GM19035 (cell line): ENCODE results near the gene SGSH.
"Not testable (repeated sequence)": the region's sequence is repeated elsewhere in the genome, so short reads cannot be mapped to it uniquely, and the experiment has no call there.

Experiments
- ATAC-seq: cut with Tn5 transposase; IDR thresholded peaks from one replicate; pipeline ENCODE4 v1.9.1; 2021; ENCODE audit not compliant: unreplicated experiment

Gene SGSH

GRCh38 chr17:80253631-80254395 lies 33.7 kb upstream of the SGSH start:
- ATAC-seq, result no peak

GRCh38 chr17:80252871-80253270 lies 32.7 kb upstream of the SGSH start:
- ATAC-seq, result no peak

- ATAC-seq, result no peak
These were observed 31.8 kb upstream of the SGSH start for GRCh38 chr17:80251966-80252365.

- ATAC-seq, result no peak
These were observed 29.0 kb upstream of the SGSH start for GRCh38 chr17:80248894-80249710.

GRCh38 chr17:80248001-80248893 lies 28.1 kb upstream of the SGSH start:
- no peak for ATAC-seq

GRCh38 chr17:80247561-80247960 lies 27.4 kb upstream of the SGSH start:
- ATAC-seq, result no peak

GRCh38 chr17:80246726-80247125 lies 26.6 kb upstream of the SGSH start:
- no peak for ATAC-seq

- no peak for ATAC-seq
These were observed 26.1 kb upstream of the SGSH start for GRCh38 chr17:80246266-80246681.

- ATAC-seq, result no peak
These were observed 25.6 kb upstream of the SGSH start for GRCh38 chr17:80245566-80246265.

- no peak for ATAC-seq
These were observed 24.9 kb upstream of the SGSH start for GRCh38 chr17:80244871-80245509.

GRCh38 chr17:80244448-80244847 lies 24.3 kb upstream of the SGSH start:
- not testable (repeated sequence) for ATAC-seq

GRCh38 chr17:80243526-80244433 lies 23.6 kb upstream of the SGSH start:
- no peak for ATAC-seq

GRCh38 chr17:80242505-80242904 lies 22.4 kb upstream of the SGSH start:
- no peak for ATAC-seq

- ATAC-seq, result no peak
These were observed 17.3 kb upstream of the SGSH start for GRCh38 chr17:80237386-80237785.

- no peak for ATAC-seq
These were observed 16.8 kb upstream of the SGSH start for GRCh38 chr17:80236911-80237310.

GRCh38 chr17:80233202-80233601 lies 13.1 kb upstream of the SGSH start:
- no peak for ATAC-seq

GRCh38 chr17:80232438-80232837 lies 12.3 kb upstream of the SGSH start:
- no peak for ATAC-seq

- no peak for ATAC-seq
These were observed 8.9 kb upstream of the SGSH start for GRCh38 chr17:80229011-80229410.

GRCh38 chr17:80228477-80228876 lies 8.3 kb upstream of the SGSH start:
- ATAC-seq, result no peak
